GM12872 (cell line): ENCODE data around the gene ERBB4.

ENCODE experiments used
- CTCF ChIP-seq: IDR thresholded peaks from 3 replicates; pipeline ENCODE4 v1.5.1; 2011; ENCODE audit warnings: low read depth, mild to moderate bottlenecking, low read length, moderate library complexity; ENCODE audit not compliant: insufficient read depth

The ERBB4 gene

DNA sequence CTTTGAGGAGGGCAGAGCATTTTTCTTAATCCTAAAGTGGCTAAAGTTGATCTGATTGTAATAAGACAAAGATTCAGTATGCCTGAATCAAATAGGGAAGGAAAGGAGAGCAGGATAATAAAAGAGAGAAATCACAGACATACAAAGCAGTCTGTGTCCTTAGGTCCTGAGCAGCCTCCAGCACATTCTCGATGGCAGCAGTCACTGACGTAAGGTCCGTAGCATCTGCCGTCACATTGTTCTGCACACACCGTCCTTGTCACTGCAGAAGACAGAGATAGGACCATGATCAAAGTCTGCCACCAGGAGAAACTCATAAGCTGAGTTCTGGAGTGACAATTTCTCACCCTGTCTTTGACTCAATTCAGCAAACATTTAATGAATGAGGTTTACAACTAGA, 813.7 kb downstream of the ERBB4 start:
- no peak for TF ChIP-seq CTCF

- TF ChIP-seq CTCF: no peak
Measured at GRCh38 chr2:211723398-211723797, 815.2 kb downstream of the ERBB4 start.

DNA sequence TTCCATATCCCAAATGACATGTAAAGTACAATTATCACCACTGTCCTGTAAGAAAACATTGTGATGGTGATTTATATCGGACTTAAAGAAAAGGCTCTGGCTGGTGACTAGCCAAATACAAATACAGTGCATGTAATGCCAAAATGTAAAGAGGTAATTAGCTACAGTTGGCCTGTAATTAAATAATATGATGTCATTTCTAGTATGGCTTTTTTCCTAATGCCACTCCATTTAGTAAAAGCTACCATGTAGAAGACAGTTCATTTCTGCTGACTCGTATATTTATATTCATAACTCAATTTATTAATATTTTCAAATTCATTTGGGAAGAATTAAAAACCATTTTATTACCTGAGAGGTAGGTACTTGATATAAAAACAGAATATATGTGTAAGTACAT, 815.7 kb downstream of the ERBB4 start:
- TF ChIP-seq CTCF: no peak

GRCh38 chr2:211709389-211709788, 829.2 kb downstream of the ERBB4 start:
- TF ChIP-seq CTCF: no peak

DNA sequence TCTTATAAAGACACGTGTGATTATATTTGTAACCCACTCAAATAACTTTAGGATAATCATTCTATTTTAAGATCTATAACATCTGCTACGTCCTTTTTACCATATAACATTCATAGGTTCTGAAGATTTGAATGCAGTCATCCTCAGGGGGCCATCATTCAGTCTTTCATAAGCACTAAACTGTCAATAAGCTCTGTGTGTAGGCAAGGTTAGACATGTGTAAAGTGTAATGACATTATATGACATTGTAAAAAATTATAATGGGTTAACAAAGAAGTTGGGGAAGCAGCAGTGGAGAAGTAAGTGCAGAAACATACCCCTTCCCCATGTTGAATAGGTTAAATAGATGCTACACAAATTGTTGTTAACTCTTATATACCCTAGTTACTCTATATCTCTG, 845.9 kb downstream of the ERBB4 start:
- no peak for TF ChIP-seq CTCF

DNA sequence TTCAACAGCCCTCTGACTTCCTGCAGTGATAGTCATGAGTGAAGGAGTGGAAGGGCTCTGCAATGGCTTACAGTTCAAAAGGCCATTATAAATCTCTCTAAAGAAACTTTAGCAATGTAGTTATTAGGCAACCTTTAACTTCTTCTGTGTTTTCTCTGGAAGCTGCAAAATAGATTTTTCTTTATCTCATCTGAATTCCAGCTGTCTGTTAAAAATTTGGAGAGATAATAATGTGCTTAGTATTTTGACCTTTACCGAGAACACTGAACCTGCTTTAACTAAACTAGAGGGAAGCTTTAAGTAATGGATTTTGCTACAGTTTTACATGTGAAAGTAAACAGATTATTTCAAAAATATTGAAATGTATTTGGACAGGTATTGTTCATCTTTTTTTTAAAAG, 847.9 kb downstream of the ERBB4 start:
- TF ChIP-seq CTCF: no peak

GRCh38 chr2:211688196-211688595, 850.4 kb downstream of the ERBB4 start:
- TF ChIP-seq CTCF: no peak

DNA sequence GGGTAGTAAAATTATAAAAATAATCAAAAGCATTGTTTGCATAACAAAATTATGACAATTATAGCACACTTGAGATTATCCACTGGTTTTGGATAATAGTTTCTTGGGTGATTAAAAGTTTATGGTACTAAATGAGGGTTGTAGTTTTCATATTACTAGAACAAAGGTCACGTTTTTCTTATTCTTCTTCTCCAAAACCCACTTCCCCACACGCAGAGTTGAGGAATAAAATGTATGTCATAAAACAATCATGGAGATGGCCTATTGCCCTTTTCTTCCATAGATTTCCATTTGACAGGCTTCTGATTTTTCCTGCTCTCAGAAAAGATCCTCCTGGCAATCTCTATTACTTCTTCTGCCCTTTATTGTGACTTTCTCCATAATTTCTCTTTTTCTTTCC, 863.9 kb downstream of the ERBB4 start:
- TF ChIP-seq CTCF: no peak
